IMR-90 (cell line): ENCODE data around the gene IL17D. TPM values are rescaled to one million over a fixed set of nuclear protein-coding genes. Genes with fewer than 3 reads are reported as not detected.

ENCODE experiments used
- ATAC-seq: fragments of 200-7000 bp; cut with Tn5 transposase; 2 replicates; pipeline ENCODE4 v1.9.1; 2020; ENCODE audit warnings: low read depth, mild to moderate bottlenecking, moderate library complexity
- BruUV-seq: library from RNA; stranded (reverse); fragments of 400-500 nt; replicated peaks from 2 replicates; lab custom pipeline; 2021; lab: Mats Ljungman, UMichigan
- CTCF ChIA-PET: fragments of 300-600 bp; formaldehyde crosslinking; extraction: SDS; loops from one replicate; lab custom pipeline; 2021; ENCODE audit warnings: antibody characterized with exemption; lab: Yijun Ruan, JAX
- POLR2A ChIA-PET: fragments of 300-600 bp; sonication (Branson Sonifier 250); formaldehyde crosslinking; loops from one replicate; lab custom pipeline; 2022; ENCODE audit warnings: antibody characterized with exemption; ENCODE audit not compliant: unreplicated experiment; lab: Charles Lee
- DNase-seq: peaks from one replicate; pipeline ENCODE4 v3.0.0; 2013
- H2AFZ ChIP-seq: replicated peaks from 2 replicates; pipeline ENCODE3; 2013; ENCODE audit warnings: low read length, mild to moderate bottlenecking; ENCODE audit not compliant: poor library complexity
- H2AK5ac ChIP-seq: 2 replicates; pipeline ENCODE4 v1.6.1; 2013; ENCODE audit warnings: low read depth, low read length, inconsistent platforms
- H2AK9ac ChIP-seq: replicated peaks from 2 replicates; pipeline ENCODE3; 2013; ENCODE audit warnings: mild to moderate bottlenecking, low read depth, low read length, moderate library complexity; ENCODE audit not compliant: poor library complexity
- H2BK120ac ChIP-seq: 2 replicates; pipeline ENCODE4 v1.6.1; 2013; ENCODE audit warnings: low read depth, low read length, inconsistent platforms
- H2BK15ac ChIP-seq: 3 replicates; pipeline ENCODE4 v1.6.1; 2013; ENCODE audit warnings: low read depth, low read length, inconsistent platforms
- H2BK20ac ChIP-seq: 2 replicates; pipeline ENCODE4 v1.6.1; 2013; ENCODE audit warnings: low read depth, mild to moderate bottlenecking, inconsistent platforms, low read length, moderate library complexity
- H2BK5ac ChIP-seq: 2 replicates; pipeline ENCODE4 v1.6.1; 2013; ENCODE audit warnings: mild to moderate bottlenecking, low read depth, low read length, inconsistent platforms; ENCODE audit not compliant: poor library complexity, severe bottlenecking
- H3K14ac ChIP-seq: replicated peaks from 2 replicates; pipeline ENCODE4 v1.6.1; 2013; ENCODE audit warnings: low read depth, low read length, inconsistent platforms
- H3K18ac ChIP-seq: 2 replicates; pipeline ENCODE4 v1.6.1; 2013; ENCODE audit warnings: low read depth, low read length, control low read depth
- H3K23ac ChIP-seq: 2 replicates; pipeline ENCODE4 v1.6.1; 2013; ENCODE audit warnings: low read depth, low read length, inconsistent platforms
- H3K27ac ChIP-seq: 2 replicates; pipeline ENCODE4 v1.5.1; 2013; ENCODE audit warnings: mild to moderate bottlenecking, control low read depth, low read length; ENCODE audit not compliant: insufficient read depth
- H3K27me3 ChIP-seq: 2 replicates; pipeline ENCODE4 v1.6.1; 2013; ENCODE audit warnings: low read length; ENCODE audit not compliant: control insufficient read depth, insufficient read depth
- H3K36me3 ChIP-seq: 2 replicates; pipeline ENCODE4 v1.6.1; 2013; ENCODE audit warnings: low read length, mixed read lengths; ENCODE audit not compliant: control insufficient read depth, insufficient read depth
- H3K4ac ChIP-seq: 2 replicates; pipeline ENCODE4 v1.6.1; 2013; ENCODE audit warnings: low read depth, low read length, inconsistent platforms
- H3K4me1 ChIP-seq: 2 replicates; pipeline ENCODE4 v1.6.1; 2013; ENCODE audit warnings: low read length, mixed read lengths; ENCODE audit not compliant: control insufficient read depth, insufficient read depth
- H3K4me2 ChIP-seq: 2 replicates; pipeline ENCODE4 v1.6.1; 2013; ENCODE audit warnings: low read depth, mild to moderate bottlenecking, control low read depth, low read length, moderate library complexity
- H3K4me3 ChIP-seq: 2 replicates; pipeline ENCODE4 v1.5.1; 2013; ENCODE audit warnings: low read depth, mild to moderate bottlenecking, control low read depth, low read length, moderate library complexity; ENCODE audit not compliant: insufficient read depth
- H3K56ac ChIP-seq: 2 replicates; pipeline ENCODE4 v1.6.1; 2013; ENCODE audit warnings: low read length, inconsistent platforms; ENCODE audit not compliant: insufficient read depth; ENCODE audit errors: extremely low read depth
- H3K79me1 ChIP-seq, 2 experiments: 2 replicates each; pipeline ENCODE4 v1.6.1; 2013; ENCODE audit warnings: low read length in 2 of 2, inconsistent platforms in 1 of 2, low read depth in 1 of 2
- H3K9ac ChIP-seq: 2 replicates; pipeline ENCODE4 v1.6.1; 2013; ENCODE audit warnings: low read depth, low read length, control low read depth
- H3K9me1 ChIP-seq: 2 replicates; pipeline ENCODE4 v1.6.1; 2013; ENCODE audit warnings: low read length, inconsistent platforms; ENCODE audit not compliant: insufficient read depth
- H3K9me3 ChIP-seq: 2 replicates; pipeline ENCODE4 v1.6.1; 2013; ENCODE audit warnings: low read length; ENCODE audit not compliant: control insufficient read depth, insufficient read depth
- H4K20me1 ChIP-seq: 2 replicates; pipeline ENCODE4 v1.6.1; 2013; ENCODE audit warnings: low read length, inconsistent platforms; ENCODE audit not compliant: insufficient read depth
- H4K5ac ChIP-seq: 2 replicates; pipeline ENCODE4 v1.6.1; 2013; ENCODE audit warnings: mild to moderate bottlenecking, low read depth, low read length, control low read depth
- H4K8ac ChIP-seq, 2 experiments: 2 replicates each; pipeline ENCODE4 v1.6.1; 2013; ENCODE audit warnings: low read depth in 2 of 2, low read length in 2 of 2, control low read depth in 1 of 2, inconsistent platforms in 1 of 2
- H4K91ac ChIP-seq: 2 replicates; pipeline ENCODE4 v1.6.1; 2013; ENCODE audit warnings: low read depth, low read length, inconsistent platforms; ENCODE audit not compliant: insufficient read depth
- BHLHE40 ChIP-seq: fragments of 150-350 bp; IDR thresholded peaks from 2 replicates; pipeline ENCODE4 v1.6.1; 2016; ENCODE audit warnings: mild to moderate bottlenecking, low read depth, low read length
- CTCF ChIP-seq: conservative IDR thresholded peaks from 2 replicates; pipeline ENCODE4 v1.5.1; 2012; ENCODE audit warnings: mild to moderate bottlenecking, low read depth, low read length, improper control_type of control experiment
- MAZ ChIP-seq: IDR thresholded peaks from 2 replicates; pipeline ENCODE4 v1.6.1; 2012; ENCODE audit warnings: low read depth, mild to moderate bottlenecking, low read length, improper control_type of control experiment, moderate library complexity, borderline replicate concordance
- WGBS, 2 experiments: methylation state at CpG; one replicate each; pipeline versions ENCODE4 v1.1.5 to v1.1.7; 2013; ENCODE audit warnings: missing lambda C conversion rate in 2 of 2; ENCODE audit not compliant: insufficient read length in 1 of 2; ENCODE audit errors: extremely low coverage in 2 of 2; 5-methylcytosine and 5-hydroxymethylcytosine counted together
- dilution Hi-C: fragments of 300-500 bp; cut with HindIII; formaldehyde crosslinking; loops from one replicate; pipeline ENCODE4 v1.14.3; 2018; ENCODE audit warnings: low sequenced_read_pairs; ENCODE audit not compliant: unreplicated experiment
- in situ Hi-C: fragments of 300-500 bp; cut with MboI; formaldehyde crosslinking; loops from 3 replicates; pipeline ENCODE4 v1.14.3; 2019; ENCODE audit warnings: low sequenced_read_pairs, inconsistent platforms, mixed read lengths
- intact Hi-C: fragments of 100-400 bp; cut with micrococcal nuclease; formaldehyde crosslinking; loops from 2 replicates; pipeline ENCODE4 v1.10.0; 2022
- polyA plus RNA-seq, 3 experiments: library from polyadenylated mRNA; depleted of rRNA; stranded (reverse); fragments of >200 nt; gene quantifications; 2 replicates each; pipeline ENCODE4 v1.2.3, GENCODE V29; 2012; ENCODE audit warnings: low replicate concordance in 1 of 3
- total RNA-seq: library from RNA; depleted of rRNA; stranded (reverse); fragments of >200 nt; gene quantifications from 2 replicates; pipeline ENCODE4 v1.2.3, GENCODE V29; 2012

The IL17D gene
- total and polyA plus RNA-seq, 2 of the 4 experiments (the other 2 are of a cell fraction): 0.72 to 1.4 TPM

- no peak overlapping the region for H2BK5ac ChIP-seq
- no CpG with 5 or more reads among the region's 1 CpG for WGBS, 2 experiments
- ChIA-PET POLR2A (no interaction called here), CTCF (interaction anchor here (1.0 kb wide), 1 partner anchor 10 kb away, joined by 3 read pairs; no protein-coding TSS in a partner anchor)
- no peak overlapping the region for H2AK9ac ChIP-seq
- H2BK15ac ChIP-seq: no peak overlapping the region
- no peak overlapping the region for H2AFZ ChIP-seq
- H3K4me1 ChIP-seq: no peaks in the 10 kb centered on the region
- no peak overlapping the region for H3K4me3 ChIP-seq
- H3K4me2 ChIP-seq: 0 out of 2 replicates have a peak overlapping the region, but pooled peaks have one; percentile 16
- TF ChIP-seq MAZ: no peak
- no peak for TF ChIP-seq CTCF
- no peak for TF ChIP-seq BHLHE40
- no peak overlapping the region for H4K5ac ChIP-seq
- H3K27ac ChIP-seq: no peak overlapping the region
- no peaks in the 10 kb centered on the region for H3K79me1 ChIP-seq
- dilution Hi-C loops (no loop called here), in situ Hi-C loops (no loop called here), intact Hi-C loops (no loop called here)
- H3K14ac ChIP-seq: no peak overlapping the region
- H4K8ac ChIP-seq: no peak overlapping the region
- peaks cover 3% of the 10 kb centered on the region; the same call in 1 of the 2 replicates for H3K36me3 ChIP-seq
- H4K91ac ChIP-seq: no peak overlapping the region
- BruUV-seq: no TSS peak
- H3K9me3 ChIP-seq: no peaks in the 10 kb centered on the region
- H3K18ac ChIP-seq: no peak overlapping the region
- no peak overlapping the region for H3K4ac ChIP-seq
- H4K20me1 ChIP-seq: no peaks in the 10 kb centered on the region
- no peak overlapping the region for H2BK20ac ChIP-seq
- H3K23ac ChIP-seq: no peak overlapping the region
- no peaks in the 10 kb centered on the region for H3K9me1 ChIP-seq
- ATAC-seq (peak; percentile 62), DNase-seq (peak; percentile 53)
- H3K9ac ChIP-seq: no peak overlapping the region
- no peak overlapping the region for H2AK5ac ChIP-seq
- H3K56ac ChIP-seq: no peak overlapping the region
- H2BK120ac ChIP-seq: no peak overlapping the region
- no peaks in the 10 kb centered on the region for H3K27me3 ChIP-seq
These were observed 49.3 kb upstream of the IL17D start for GRCh38 chr13:20654156-20654555.
